22Rv1 (cell line): ENCODE data around the gene ZG16B.

Source experiments
- H3K27ac ChIP-seq: fragments of 450-650 bp; 2 replicates; pipeline ENCODE4 v1.5.1; 2017
- CTCF ChIP-seq: fragments of 450-650 bp; IDR thresholded peaks from 2 replicates; pipeline ENCODE4 v1.5.1; 2017; ENCODE audit warnings: mild to moderate bottlenecking
- ZFX ChIP-seq: fragments of 450-650 bp; IDR thresholded peaks from 2 replicates; pipeline ENCODE4 v1.6.1; 2017; ENCODE audit warnings: antibody characterized with exemption, borderline replicate concordance

ZG16B gene

GRCh38 chr16:2835638-2836493 lies 5.8 kb downstream of the ZG16B start:
- no peak overlapping the region for H3K27ac ChIP-seq
- TF ChIP-seq CTCF (no peak), ZFX (no peak)

- no peak overlapping the region for H3K27ac ChIP-seq
- no peak for TF ChIP-seq CTCF
- TF ChIP-seq ZFX = no peak
Measured at GRCh38 chr16:2836646-2837508, 6.8 kb downstream of the ZG16B start.

- no peak overlapping the region for H3K27ac ChIP-seq
- TF ChIP-seq CTCF (peak; percentile 90), ZFX (no peak)
Measured at GRCh38 chr16:2838928-2839327, 8.8 kb downstream of the ZG16B start.

GRCh38 chr16:2839650-2840450 lies 9.7 kb downstream of the ZG16B start:
- no peak overlapping the region for H3K27ac ChIP-seq
- TF ChIP-seq CTCF (no peak), ZFX (no peak)

GRCh38 chr16:2840914-2841313 lies 10.8 kb downstream of the ZG16B start:
- H3K27ac ChIP-seq = no peak overlapping the region
- TF ChIP-seq ZFX = no peak
- no peak for TF ChIP-seq CTCF

GRCh38 chr16:2841606-2842339 lies 11.7 kb downstream of the ZG16B start:
- no peak overlapping the region for H3K27ac ChIP-seq
- TF ChIP-seq ZFX = no peak
- TF ChIP-seq CTCF = no peak
